Loucy (cell line): ENCODE measurements around the gene RALGPS1.

ENCODE experiments used
- H2AFZ ChIP-seq: fragments of 200-600 bp; sonication (generic); 2 replicates; pipeline ENCODE4 v1.6.0; 2016; ENCODE audit warnings: antibody characterized with exemption, mild to moderate bottlenecking, low read length, moderate library complexity
- H3F3A ChIP-seq: fragments of 200-600 bp; 2 replicates; pipeline ENCODE4 v1.6.0; 2016; ENCODE audit warnings: antibody characterized with exemption, low read depth, mild to moderate bottlenecking
- H3K27me3 ChIP-seq: fragments of 200-600 bp; sonication (generic); 2 replicates; pipeline ENCODE4 v1.6.1; 2014; ENCODE audit warnings: low read length, mild to moderate bottlenecking; ENCODE audit not compliant: insufficient read depth, poor library complexity, severe bottlenecking
- H3K36me3 ChIP-seq: fragments of 200-600 bp; sonication (generic); 2 replicates; pipeline ENCODE4 v1.6.1; 2016; ENCODE audit warnings: low read length; ENCODE audit not compliant: insufficient read depth
- H3K4me1 ChIP-seq: fragments of 200-600 bp; sonication (generic); 2 replicates; pipeline ENCODE4 v1.5.1; 2014; ENCODE audit warnings: low read length, mild to moderate bottlenecking; ENCODE audit not compliant: insufficient read depth, poor library complexity, severe bottlenecking
- H3K4me2 ChIP-seq: fragments of 200-600 bp; sonication (generic); 2 replicates; pipeline ENCODE4 v1.6.0; 2014; ENCODE audit warnings: antibody characterized with exemption, low read length, low read depth, mild to moderate bottlenecking; ENCODE audit not compliant: poor library complexity, severe bottlenecking
- H3K4me3 ChIP-seq: fragments of 200-600 bp; sonication (generic); 2 replicates; pipeline ENCODE4 v1.5.1; 2014; ENCODE audit warnings: low read length, mild to moderate bottlenecking, mixed read lengths; ENCODE audit not compliant: poor library complexity, severe bottlenecking
- H3K79me2 ChIP-seq: fragments of 200-600 bp; sonication (generic); 2 replicates; pipeline ENCODE4 v1.6.1; 2014; ENCODE audit warnings: low read length; ENCODE audit not compliant: insufficient read depth
- H3K9ac ChIP-seq: fragments of 200-600 bp; sonication (generic); 2 replicates; pipeline ENCODE4 v1.6.0; 2014; ENCODE audit warnings: mild to moderate bottlenecking, low read depth, low read length, moderate library complexity; ENCODE audit not compliant: poor library complexity, severe bottlenecking
- H3K9me2 ChIP-seq: fragments of 200-600 bp; sonication (generic); replicated peaks from 2 replicates; pipeline ENCODE4 v1.6.1; 2016; ENCODE audit warnings: low read depth, low read length, mixed read lengths
- H3K9me3 ChIP-seq: fragments of 200-600 bp; sonication (generic); 2 replicates; pipeline ENCODE4 v1.6.1; 2014; ENCODE audit warnings: mild to moderate bottlenecking, antibody characterized with exemption, low read length, low read depth; ENCODE audit not compliant: insufficient read depth
- H4K20me1 ChIP-seq: fragments of 200-600 bp; sonication (generic); 2 replicates; pipeline ENCODE4 v1.6.0; 2014; ENCODE audit warnings: antibody characterized with exemption, low read length, mild to moderate bottlenecking; ENCODE audit not compliant: insufficient read depth, poor library complexity, severe bottlenecking
- CTCF ChIP-seq: fragments of 200-600 bp; sonication (generic); conservative IDR thresholded peaks from 2 replicates; pipeline ENCODE4 v1.5.1; 2014; ENCODE audit warnings: mild to moderate bottlenecking, antibody characterized with exemption, low read length
- EZH2phosphoT487 ChIP-seq: fragments of 200-600 bp; IDR thresholded peaks from 2 replicates; pipeline ENCODE4 v1.6.1; 2018; ENCODE audit warnings: antibody characterized with exemption, mild to moderate bottlenecking, moderate library complexity, borderline replicate concordance

RALGPS1 gene

GRCh38 chr9:126962336-126962735 is 47.8 kb downstream of the RALGPS1 start:
- Histone ChIP-seq H4K20me1 (no peaks in the 10 kb centered on the region), H3K36me3 (no peaks in the 10 kb centered on the region), H3F3A (no peaks in the 10 kb centered on the region), H3K79me2 (no peaks in the 10 kb centered on the region), H3K4me1 (no peaks in the 10 kb centered on the region), H3K9ac (no peak overlapping the region), H3K4me3 (no peak overlapping the region), H3K4me2 (no peak overlapping the region), H3K27me3 (no peaks in the 10 kb centered on the region), H2AFZ (no peak overlapping the region), H3K9me3 (no peaks in the 10 kb centered on the region), H3K9me2 (no peaks in the 10 kb centered on the region)
- no peak for TF ChIP-seq EZH2phosphoT487
- no peak for TF ChIP-seq CTCF

- Histone ChIP-seq H3K4me2 (no peak overlapping the region), H3K9ac (no peak overlapping the region), H3K4me1 (no peaks in the 10 kb centered on the region), H3K9me3 (no peaks in the 10 kb centered on the region), H3K27me3 (no peaks in the 10 kb centered on the region), H3K9me2 (no peaks in the 10 kb centered on the region), H3K4me3 (no peak overlapping the region), H4K20me1 (no peaks in the 10 kb centered on the region), H2AFZ (no peak overlapping the region), H3F3A (no peaks in the 10 kb centered on the region), H3K36me3 (no peaks in the 10 kb centered on the region), H3K79me2 (no peaks in the 10 kb centered on the region)
- TF ChIP-seq CTCF (no peak), EZH2phosphoT487 (no peak)
Observed at GRCh38 chr9:126965077-126965476, 50.5 kb downstream of the RALGPS1 start.

GRCh38 chr9:126965541-126966428 is 51.2 kb downstream of the RALGPS1 start:
- H3K4me2 ChIP-seq: no peak overlapping the region
- H3K4me3 ChIP-seq: no peak overlapping the region
- no peaks in the 10 kb centered on the region for H3K27me3 ChIP-seq
- no peaks in the 10 kb centered on the region for H3F3A ChIP-seq
- TF ChIP-seq CTCF (peak; percentile 95), EZH2phosphoT487 (no peak)
- H3K36me3 ChIP-seq: no peaks in the 10 kb centered on the region
- H3K9ac ChIP-seq: no peak overlapping the region
- H3K9me3 ChIP-seq: no peaks in the 10 kb centered on the region
- H3K4me1 ChIP-seq: no peaks in the 10 kb centered on the region
- no peaks in the 10 kb centered on the region for H4K20me1 ChIP-seq
- H3K79me2 ChIP-seq: no peaks in the 10 kb centered on the region
- H3K9me2 ChIP-seq: no peaks in the 10 kb centered on the region
- H2AFZ ChIP-seq: no peak overlapping the region
